Keratinocyte (primary cell): Measurements from ENCODE around the gene KIR2DL1. TPM values are rescaled to one million over a fixed set of nuclear protein-coding genes. Genes with fewer than 3 reads are reported as not detected.

Experiments used
- DNase-seq: peaks from one replicate; pipeline ENCODE4 v3.0.0-alpha.2; 2011; ENCODE audit warnings: low read depth, missing footprints, low spot score
- FAIRE-seq: peaks from 2 replicates; lab custom pipeline; 2011; peaks lifted over from hg19 to GRCh38; lab: Jason Lieb, UNC
- H2AFZ ChIP-seq: 2 replicates; pipeline ENCODE4 v1.6.0; 2012; ENCODE audit warnings: low read length, control low read depth, inconsistent platforms; ENCODE audit not compliant: control insufficient read depth
- H3K27ac ChIP-seq: 2 replicates; pipeline ENCODE4 v1.5.1; 2011; ENCODE audit warnings: low read length; ENCODE audit not compliant: control insufficient read depth, insufficient read depth
- H3K27me3 ChIP-seq: 3 replicates; pipeline ENCODE4 v1.6.0; 2011; ENCODE audit warnings: low read length; ENCODE audit not compliant: control insufficient read depth, insufficient read depth; ENCODE audit errors: extremely low read depth
- H3K36me3 ChIP-seq, 2 experiments: 2 replicates in 1 of 2; 3 replicates in 1 of 2; pipeline ENCODE4 v1.5.1; 2011; ENCODE audit warnings: low read length in 2 of 2, mild to moderate bottlenecking in 1 of 2; ENCODE audit not compliant: control insufficient read depth in 2 of 2, insufficient read depth in 2 of 2; ENCODE audit errors: extremely low read depth in 1 of 2
- H3K4me1 ChIP-seq: 3 replicates; pipeline ENCODE4 v1.5.1; 2011; ENCODE audit warnings: low read length; ENCODE audit not compliant: control insufficient read depth, insufficient read depth; ENCODE audit errors: extremely low read depth
- H3K4me2 ChIP-seq: 3 replicates; pipeline ENCODE4 v1.6.0; 2011; ENCODE audit warnings: low read depth, low read length; ENCODE audit not compliant: control insufficient read depth, insufficient read depth; ENCODE audit errors: extremely low read depth
- H3K4me3 ChIP-seq, 3 experiments: fragments of 200-600 bp in 1 of 3; sonication (generic) in 1 of 3; 2 replicates in 2 of 3; 3 replicates in 1 of 3; pipeline ENCODE4 v1.5.1; 2011 to 2016; ENCODE audit warnings: low read length in 3 of 3, mild to moderate bottlenecking in 3 of 3, control low read depth in 2 of 3, inconsistent platforms in 1 of 3, low read depth in 1 of 3, mixed read lengths in 1 of 3, mixed run types in 1 of 3, moderate library complexity in 1 of 3; ENCODE audit not compliant: control insufficient read depth in 2 of 3, insufficient read depth in 2 of 3; ENCODE audit errors: extremely low read depth in 1 of 3
- H3K79me2 ChIP-seq: 2 replicates; pipeline ENCODE4 v1.6.0; 2012; ENCODE audit warnings: low read length; ENCODE audit not compliant: control insufficient read depth, insufficient read depth
- H3K9ac ChIP-seq: 3 replicates; pipeline ENCODE4 v1.6.0; 2011; ENCODE audit warnings: low read length; ENCODE audit not compliant: control insufficient read depth, insufficient read depth; ENCODE audit errors: extremely low read depth
- H3K9me1 ChIP-seq: 3 replicates; pipeline ENCODE4 v1.6.0; 2011; ENCODE audit warnings: low read length; ENCODE audit not compliant: control insufficient read depth, insufficient read depth; ENCODE audit errors: extremely low read depth
- H3K9me3 ChIP-seq: 2 replicates; pipeline ENCODE4 v1.5.1; 2012; ENCODE audit warnings: low read depth, low read length; ENCODE audit not compliant: control insufficient read depth
- H4K20me1 ChIP-seq: 3 replicates; pipeline ENCODE4 v1.6.0; 2011; ENCODE audit warnings: low read length; ENCODE audit not compliant: control insufficient read depth, insufficient read depth; ENCODE audit errors: extremely low read depth
- CTCF ChIP-seq, 3 experiments: IDR thresholded peaks in 1 of 3; conservative IDR thresholded peaks in 1 of 3; optimal IDR thresholded peaks in 1 of 3; 2 replicates in 2 of 3; 3 replicates in 1 of 3; pipeline versions ENCODE3 to v1.5.1; 2011; ENCODE audit warnings: low read length in 3 of 3, mild to moderate bottlenecking in 3 of 3, moderate library complexity in 2 of 3, control low read depth in 1 of 3, inconsistent platforms in 1 of 3; ENCODE audit not compliant: insufficient read depth in 2 of 3; ENCODE audit errors: extremely low read depth in 1 of 3
- EZH2 ChIP-seq: IDR thresholded peaks from one replicate; pipeline ENCODE4 v1.6.1; 2012; ENCODE audit warnings: inconsistent platforms, mild to moderate bottlenecking, low read length, moderate library complexity
- dilution Hi-C: fragments of 300-500 bp; cut with MboI; formaldehyde crosslinking; loops from one replicate; pipeline ENCODE4 v1.7.0; 2020; ENCODE audit warnings: low sequenced_read_pairs; ENCODE audit not compliant: extremely low pct_ligation_motif_present
- polyA plus RNA-seq, 5 experiments: library from polyadenylated mRNA; depleted of rRNA in 3 of 5; stranded (reverse) in 3 of 5; stranded (forward) in 1 of 5; unstranded in 1 of 5; fragments of >200 nt; gene quantifications; 1 replicate in 1 of 5; 2 replicates in 3 of 5; 3 replicates in 1 of 5; pipeline versions ENCODE4 v1.2.1 to v1.2.3, GENCODE V29; 2011 to 2012; ENCODE audit warnings: missing spikeins in 2 of 5, low read depth in 1 of 5, low replicate concordance in 1 of 5

The KIR2DL1 gene
- polyA plus RNA-seq, 1 donor (not counting 4 experiments of a cell fraction or from before 2014, with no cell fraction given) = not detected

- H3K9me1 ChIP-seq = no peaks in the 10 kb centered on the region
- H3K27me3 ChIP-seq = no peaks in the 10 kb centered on the region
These were observed 34.5 kb downstream of the KIR2DL1 start for GRCh38 chr19:54804101-54804500.

GRCh38 chr19:54804571-54804970 lies 35.0 kb downstream of the KIR2DL1 start:
- H3K79me2 ChIP-seq = no peaks in the 10 kb centered on the region
- H4K20me1 ChIP-seq = no peaks in the 10 kb centered on the region
- no peaks in the 10 kb centered on the region for H3K27me3 ChIP-seq
- H3K4me2 ChIP-seq = no peak overlapping the region
- no peak for TF ChIP-seq EZH2
- TF ChIP-seq CTCF (optimal IDR thresholded peaks at IDR 0.05 in 1 of 3, IDR thresholded peaks at IDR 0.05 in 1 of 3, conservative IDR thresholded peaks at IDR 0.05 in 1 of 3; ENCODE audit: extremely low read depth in 1 of 3, insufficient read depth in 2 of 3, low read length in 3 of 3) = no peak
- no peak for FAIRE-seq
- H2AFZ ChIP-seq = no peak overlapping the region
- H3K27ac ChIP-seq = no peak overlapping the region
- peaks cover 14% of the 10 kb centered on the region for H3K9me3 ChIP-seq
- no peak overlapping the region for H3K4me3 ChIP-seq
- no peaks in the 10 kb centered on the region for H3K4me1 ChIP-seq
- H3K36me3 ChIP-seq = no peaks in the 10 kb centered on the region
- no peak overlapping the region for H3K9ac ChIP-seq
- dilution Hi-C loops = no loop called here
- no peaks in the 10 kb centered on the region for H3K9me1 ChIP-seq
- no peak for DNase-seq

More at GRCh38 chr19:54804101-54804500, 34.5 kb downstream of the KIR2DL1 start:
- H3K4me1 ChIP-seq = no peaks in the 10 kb centered on the region
- FAIRE-seq (no peak), DNase-seq (no peak)
- H3K79me2 ChIP-seq = no peaks in the 10 kb centered on the region
- no peak overlapping the region for H3K4me2 ChIP-seq
- no peak overlapping the region for H3K27ac ChIP-seq
- no peak for TF ChIP-seq CTCF (optimal IDR thresholded peaks at IDR 0.05 in 1 of 3, IDR thresholded peaks at IDR 0.05 in 1 of 3, conservative IDR thresholded peaks at IDR 0.05 in 1 of 3; ENCODE audit: extremely low read depth in 1 of 3, insufficient read depth in 2 of 3, low read length in 3 of 3)
- TF ChIP-seq EZH2 = no peak
- no peaks in the 10 kb centered on the region for H3K36me3 ChIP-seq
- H2AFZ ChIP-seq = no peak overlapping the region
- dilution Hi-C loops = no loop called here
- no peak overlapping the region for H3K9ac ChIP-seq
- no peak overlapping the region for H3K4me3 ChIP-seq
- no peaks in the 10 kb centered on the region for H4K20me1 ChIP-seq
- peaks cover 14% of the 10 kb centered on the region for H3K9me3 ChIP-seq
